Lower leg skin (tissue), 4 donors: Measurements from ENCODE around the gene MRPL38. TPM values are rescaled to one million over a fixed set of nuclear protein-coding genes. Genes with fewer than 3 reads are reported as not detected.

Source experiments
- DNase-seq, 2 donors: peaks; one replicate each; pipeline ENCODE4 v3.0.0-alpha.2; 2019; ENCODE audit warnings: low spot score in 2 of 2
- H3K4me3 ChIP-seq: fragments of 200-600 bp; sonication (generic); 2 replicates; pipeline ENCODE4 v1.5.1; 2017; ENCODE audit warnings: mild to moderate bottlenecking, low read depth; ENCODE audit not compliant: poor library complexity, severe bottlenecking
- CTCF ChIP-seq, 3 donors: fragments of 450-650 bp; IDR thresholded peaks; one replicate each; pipeline ENCODE4 v1.5.1; 2016; ENCODE audit warnings: antibody characterized with exemption in 3 of 3, mild to moderate bottlenecking in 3 of 3, moderate library complexity in 2 of 3
- POLR2A ChIP-seq, 2 donors: fragments of 450-650 bp; IDR thresholded peaks; one replicate each; pipeline ENCODE4 v1.6.1; 2016 to 2017; ENCODE audit warnings: antibody characterized with exemption in 2 of 2, mild to moderate bottlenecking in 1 of 2, moderate library complexity in 1 of 2
- WGBS, 2 donors: methylation state at CpG; one replicate each; pipeline ENCODE4 v1.1.5; 2018; 5-methylcytosine and 5-hydroxymethylcytosine counted together
- intact Hi-C: fragments of 100-400 bp; cut with DNase I; formaldehyde crosslinking; loops from one replicate; pipeline ENCODE4 v1.15.0; 2023; ENCODE audit warnings: low total_unique reads
- total RNA-seq, 4 donors: library from RNA; depleted of rRNA; stranded (reverse); fragments of >200 nt; gene quantifications; one replicate each; pipeline ENCODE4 v1.1.0, GENCODE V29; 2016

The MRPL38 gene
- total RNA-seq, 4 donors from 2014 or later = 36.5 to 64.7 (median 49.0) TPM

GRCh38 chr17:75910699-75911098, 6.0 kb upstream of the MRPL38 start:
- no peak overlapping the region for H3K4me3 ChIP-seq
- intact Hi-C loops = no loop called here
- DNase-seq = no peak
- 56 to 62% methylated on average over 6 of the region's 6 CpGs for WGBS, 2 donors
- no peak for TF ChIP-seq POLR2A (IDR thresholded peaks at IDR 0.05)
- no peak for TF ChIP-seq CTCF (IDR thresholded peaks at IDR 0.05)

GRCh38 chr17:75909812-75910274, 5.2 kb upstream of the MRPL38 start:
- 28 to 30% methylated on average over 11 of the region's 11 CpGs for WGBS, 2 donors
- peak in 1 of 2 donors; percentile 62 for DNase-seq
- intact Hi-C loops = loop anchor here (5.0 kb wide), 1 partner anchor 97 kb away; no protein-coding TSS in a partner anchor

GRCh38 chr17:75909051-75909811, 4.5 kb upstream of the MRPL38 start:
- H3K4me3 ChIP-seq = no peak overlapping the region
- TF ChIP-seq CTCF (IDR thresholded peaks at IDR 0.05) (no peak), POLR2A (IDR thresholded peaks at IDR 0.05) (no peak)
- 51 to 59% methylated on average over 14 of the region's 14 CpGs for WGBS, 2 donors
- intact Hi-C loops = loop anchor here (5.0 kb wide), 1 partner anchor 98 kb away; no protein-coding TSS in a partner anchor
- no peak for DNase-seq

More at GRCh38 chr17:75909812-75910274, 5.2 kb upstream of the MRPL38 start:
- TF ChIP-seq POLR2A (IDR thresholded peaks at IDR 0.05) (no peak), CTCF (IDR thresholded peaks at IDR 0.05) (no peak)
- H3K4me3 ChIP-seq = no peak overlapping the region

GRCh38 chr17:75908201-75908600, 3.5 kb upstream of the MRPL38 start:
- DNase-seq = peak in 1 of 2 donors; percentile 72
- H3K4me3 ChIP-seq = no peak overlapping the region
- 26 to 53% methylated on average over 6 of the region's 6 CpGs for WGBS, 2 donors
- intact Hi-C loops = loop anchor here (5.0 kb wide), 1 partner anchor 99 kb away; no protein-coding TSS in a partner anchor
- TF ChIP-seq POLR2A (IDR thresholded peaks at IDR 0.05) (no peak), CTCF (IDR thresholded peaks at IDR 0.05) (no peak)

- no peak overlapping the region for H3K4me3 ChIP-seq
- 67 to 72% methylated on average over 10 of the region's 10 CpGs for WGBS, 2 donors
- intact Hi-C loops = loop anchor here (5.0 kb wide), 1 partner anchor 101 kb away; no protein-coding TSS in a partner anchor
- TF ChIP-seq POLR2A (IDR thresholded peaks at IDR 0.05) (no peak), CTCF (IDR thresholded peaks at IDR 0.05) (no peak)
- DNase-seq = no peak
Measured at GRCh38 chr17:75906143-75906884, 1.6 kb upstream of the MRPL38 start.
